Vagina (tissue), 2 donors: ENCODE measurements around the gene CTSK.

ENCODE experiments used
- CTCF ChIP-seq, 3 experiments: fragments of 450-650 bp in 2 of 3; fragments of 200-600 bp in 1 of 3; sonication (generic) in 1 of 3; IDR thresholded peaks; one replicate each; pipeline ENCODE4 v1.5.1; 2017 to 2019; ENCODE audit warnings: antibody characterized with exemption in 3 of 3, mild to moderate bottlenecking in 2 of 3, moderate library complexity in 2 of 3
- POLR2AphosphoS5 ChIP-seq, 2 donors: sonication (generic); formaldehyde crosslinking; IDR thresholded peaks; one replicate each; pipeline ENCODE4 v1.9.0; 2017; ENCODE audit warnings: antibody characterized with exemption in 2 of 2, mild to moderate bottlenecking in 2 of 2, low read depth in 1 of 2; ENCODE audit not compliant: insufficient read depth in 1 of 2

GRCh38 chr1:150761801-150762200 is 46.3 kb downstream of the CTSK start:
- TF ChIP-seq CTCF (IDR thresholded peaks at IDR 0.05) = no peak
- TF ChIP-seq POLR2AphosphoS5 (IDR thresholded peaks at IDR 0.05; ENCODE audit: insufficient read depth in 1 of 2, low read depth in 1 of 2) = no peak
